Measurements from ENCODE around the gene CALML4. TPM values are rescaled to one million over a fixed set of nuclear protein-coding genes. Genes with fewer than 3 reads are reported as not detected.

The CALML4 gene
- total RNA-seq, 6 donors from 2014 or later = 3.6 to 33.7 (median 7.0) TPM

DNA sequence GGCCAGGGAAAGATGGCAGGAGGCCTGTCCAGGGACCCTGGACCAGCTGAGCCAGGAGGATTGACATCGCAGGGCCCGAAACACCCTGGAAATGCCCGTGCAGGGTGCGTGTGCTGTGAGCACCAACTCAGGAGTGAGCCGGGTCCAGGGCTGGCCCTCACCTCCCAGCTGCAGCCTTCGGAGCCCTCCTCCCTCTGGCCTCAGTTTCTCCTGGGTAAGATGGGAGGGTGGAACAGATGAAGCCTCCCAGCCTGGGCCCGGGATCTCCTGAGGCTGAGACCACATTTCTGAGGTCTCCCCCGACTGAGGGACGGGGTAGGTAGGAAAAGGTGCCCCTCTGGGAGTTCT lies 5.3 kb upstream of the CALML4 start:
- peaks cover 14 to 38% (median 16%) of the 10 kb centered on the region in 4 donors for H3K4me1 ChIP-seq
- H3K36me3 ChIP-seq = no peaks in the 10 kb centered on the region
- ATAC-seq (ENCODE audit: low FRiP score in 2 of 2) (no peak), DNase-seq (no peak)
- no peaks in the 10 kb centered on the region for H3K9me3 ChIP-seq
- H3K27ac ChIP-seq = no peak overlapping the region
- TF ChIP-seq, protein P1, sequence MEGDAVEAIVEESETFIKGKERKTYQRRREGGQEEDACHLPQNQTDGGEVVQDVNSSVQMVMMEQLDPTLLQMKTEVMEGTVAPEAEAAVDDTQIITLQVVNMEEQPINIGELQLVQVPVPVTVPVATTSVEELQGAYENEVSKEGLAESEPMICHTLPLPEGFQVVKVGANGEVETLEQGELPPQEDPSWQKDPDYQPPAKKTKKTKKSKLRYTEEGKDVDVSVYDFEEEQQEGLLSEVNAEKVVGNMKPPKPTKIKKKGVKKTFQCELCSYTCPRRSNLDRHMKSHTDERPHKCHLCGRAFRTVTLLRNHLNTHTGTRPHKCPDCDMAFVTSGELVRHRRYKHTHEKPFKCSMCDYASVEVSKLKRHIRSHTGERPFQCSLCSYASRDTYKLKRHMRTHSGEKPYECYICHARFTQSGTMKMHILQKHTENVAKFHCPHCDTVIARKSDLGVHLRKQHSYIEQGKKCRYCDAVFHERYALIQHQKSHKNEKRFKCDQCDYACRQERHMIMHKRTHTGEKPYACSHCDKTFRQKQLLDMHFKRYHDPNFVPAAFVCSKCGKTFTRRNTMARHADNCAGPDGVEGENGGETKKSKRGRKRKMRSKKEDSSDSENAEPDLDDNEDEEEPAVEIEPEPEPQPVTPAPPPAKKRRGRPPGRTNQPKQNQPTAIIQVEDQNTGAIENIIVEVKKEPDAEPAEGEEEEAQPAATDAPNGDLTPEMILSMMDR (IDR thresholded peaks at IDR 0.05) = no peak
- no peak for TF ChIP-seq EP300 (IDR thresholded peaks at IDR 0.05)
- TF ChIP-seq POLR2A (IDR thresholded peaks at IDR 0.05) = no peak
- WGBS, 2 donors = 89% methylated on average over 9 of the region's 9 CpGs; no CpG with 5 or more reads in 1 of the 2 donors
- no peaks in the 10 kb centered on the region for H3K27me3 ChIP-seq
- H3K4me3 ChIP-seq = no peak overlapping the region

GRCh38 chr15:68209735-68210408 lies 4.7 kb upstream of the CALML4 start:
- no peaks in the 10 kb centered on the region for H3K9me3 ChIP-seq
- no peak overlapping the region for H3K4me3 ChIP-seq
- TF ChIP-seq POLR2A (IDR thresholded peaks at IDR 0.05) (no peak), POLR2AphosphoS5 (IDR thresholded peaks at IDR 0.05) (no peak), EP300 (IDR thresholded peaks at IDR 0.05) (no peak)
- TF ChIP-seq, protein P1 (IDR thresholded peaks at IDR 0.05) = no peak
- no peaks in the 10 kb centered on the region for H3K36me3 ChIP-seq
- no peak for ATAC-seq (ENCODE audit: low FRiP score in 2 of 2)
- peaks cover 19 to 38% (median 21%) of the 10 kb centered on the region in 4 donors for H3K4me1 ChIP-seq
- no peak overlapping the region for H3K27ac ChIP-seq
- WGBS, 2 donors = 67 to 69% methylated on average over 3 to 13 of the region's 13 CpGs
- DNase-seq = no peak
- H3K27me3 ChIP-seq = no peaks in the 10 kb centered on the region

- DNase-seq (no peak), ATAC-seq (ENCODE audit: low FRiP score in 2 of 2) (no peak)
- H3K9me3 ChIP-seq = no peaks in the 10 kb centered on the region
- no peak overlapping the region for H3K27ac ChIP-seq
- H3K4me1 ChIP-seq = peaks cover 24 to 43% (median 26%) of the 10 kb centered on the region in 4 donors
- no peak overlapping the region for H3K4me3 ChIP-seq
- no peaks in the 10 kb centered on the region for H3K36me3 ChIP-seq
- H3K27me3 ChIP-seq = no peaks in the 10 kb centered on the region
- TF ChIP-seq EP300 (IDR thresholded peaks at IDR 0.05) = no peak
- TF ChIP-seq, protein P1 (IDR thresholded peaks at IDR 0.05) = no peak
- TF ChIP-seq POLR2A (IDR thresholded peaks at IDR 0.05) = no peak
- no peak for TF ChIP-seq POLR2AphosphoS5 (IDR thresholded peaks at IDR 0.05)
- WGBS, 2 donors = 88 to 100% methylated on average over 1 to 7 of the region's 7 CpGs
Observed at GRCh38 chr15:68209272-68209671, 4.1 kb upstream of the CALML4 start.

DNA sequence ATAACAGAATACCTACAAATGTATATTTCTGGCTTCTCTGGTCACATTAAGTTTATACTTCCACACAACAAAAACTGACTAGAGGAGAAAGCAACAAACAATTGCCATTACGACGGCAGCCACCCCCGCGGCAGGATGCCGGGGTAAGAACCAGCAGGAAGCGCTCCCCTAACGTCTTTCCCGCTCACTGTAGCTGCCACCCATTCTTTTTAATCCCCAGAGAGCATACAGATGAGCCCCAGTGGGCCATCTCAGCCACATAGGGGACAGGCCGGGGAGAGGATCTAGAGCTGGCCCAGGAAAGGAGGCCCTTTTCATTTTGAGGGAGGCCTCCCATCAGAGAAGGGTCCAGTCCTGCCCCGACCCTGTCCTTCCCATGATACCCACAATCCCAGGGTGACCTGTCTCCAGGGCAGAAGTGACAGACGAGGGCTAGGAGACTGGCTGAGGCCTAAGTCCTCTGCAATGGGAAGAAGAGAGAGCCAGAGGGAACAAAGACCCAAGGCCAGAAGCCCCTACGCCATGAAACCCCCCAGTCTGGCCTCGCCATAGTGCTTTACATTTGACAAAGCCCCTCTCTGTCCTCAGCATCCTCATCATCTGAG lies 3.6 kb upstream of the CALML4 start:
- H3K27me3 ChIP-seq = no peaks in the 10 kb centered on the region
- no peak for ATAC-seq (ENCODE audit: low FRiP score in 2 of 2)
- no peak for DNase-seq

More for the DNA sequence above, 3.6 kb upstream of the CALML4 start:
- no peak overlapping the region for H3K4me3 ChIP-seq
- no peaks in the 10 kb centered on the region for H3K9me3 ChIP-seq
- peak overlapping the region in 2 of 4 donors; percentile 9 to 45 for H3K27ac ChIP-seq
- H3K36me3 ChIP-seq = no peaks in the 10 kb centered on the region
- H3K4me1 ChIP-seq = peaks cover 24 to 48% (median 29%) of the 10 kb centered on the region in 4 donors
- 61 to 66% methylated on average over 11 to 13 of the region's 13 CpGs for WGBS, 2 donors
- TF ChIP-seq, protein P1 (IDR thresholded peaks at IDR 0.05) = no peak
- TF ChIP-seq POLR2AphosphoS5 (IDR thresholded peaks at IDR 0.05) (no peak), POLR2A (IDR thresholded peaks at IDR 0.05) (no peak), EP300 (IDR thresholded peaks at IDR 0.05) (no peak)
